ENCODE results near the gene HOXA10.

Gene HOXA10

GRCh38 chr7:27143950-27144780, 30.0 kb downstream of the HOXA10 start:
- no peak for DNase-seq (ENCODE audit: low spot score)

- DNase-seq (ENCODE audit: low spot score) = peak; percentile 85
Measured at GRCh38 chr7:27143023-27143949, 30.8 kb downstream of the HOXA10 start, which contains the start of gene HOXA5. Gene HOXA5 (minus strand): TSS chr7:27143681. CDS start chr7:27143607, 74 bp downstream.

GRCh38 chr7:27142580-27143022, 31.5 kb downstream of the HOXA10 start:
- DNase-seq (ENCODE audit: low spot score) = no peak

- DNase-seq (ENCODE audit: low spot score) = no peak
Measured at GRCh38 chr7:27141923-27142579, 32.1 kb downstream of the HOXA10 start.

GRCh38 chr7:27141137-27141922, 32.8 kb downstream of the HOXA10 start:
- no peak for DNase-seq (ENCODE audit: low spot score)

GRCh38 chr7:27140126-27140857, 33.8 kb downstream of the HOXA10 start:
- DNase-seq (ENCODE audit: low spot score) = no peak

- no peak for DNase-seq (ENCODE audit: low spot score)
Measured at GRCh38 chr7:27139334-27140125, 34.6 kb downstream of the HOXA10 start.

GRCh38 chr7:27138985-27139333, 35.2 kb downstream of the HOXA10 start:
- DNase-seq (ENCODE audit: low spot score) = no peak

- DNase-seq (ENCODE audit: low spot score) = no peak
Measured at GRCh38 chr7:27138472-27138871, 35.6 kb downstream of the HOXA10 start.

GRCh38 chr7:27137640-27138315, 36.3 kb downstream of the HOXA10 start:
- DNase-seq (ENCODE audit: low spot score) = no peak

GRCh38 chr7:27134392-27134791, 39.7 kb downstream of the HOXA10 start:
- DNase-seq (ENCODE audit: low spot score) = no peak

- DNase-seq (ENCODE audit: low spot score) = no peak
Measured at GRCh38 chr7:27133409-27134231, 40.5 kb downstream of the HOXA10 start.

- no peak for DNase-seq (ENCODE audit: low spot score)
Measured at GRCh38 chr7:27132978-27133377, 41.1 kb downstream of the HOXA10 start.

GRCh38 chr7:27132214-27132613, 41.9 kb downstream of the HOXA10 start:
- no peak for DNase-seq (ENCODE audit: low spot score)

- no peak for DNase-seq (ENCODE audit: low spot score)
Measured at GRCh38 chr7:27131390-27131819, 42.7 kb downstream of the HOXA10 start.

GRCh38 chr7:27130540-27131389, 43.4 kb downstream of the HOXA10 start, which contains the start of gene HOXA4:
Gene HOXA4 (minus strand): TSS chr7:27130757. CDS start chr7:27130733, 24 bp downstream.
- peak; percentile 78 for DNase-seq (ENCODE audit: low spot score)

Data from D341Med (cell line).